ENCODE data around the gene ASCC3. TPM values are rescaled to one million over a fixed set of nuclear protein-coding genes. Genes with fewer than 3 reads are reported as not detected.
A peak's percentile ranks its signal among the peaks of the same experiment; 100 is the strongest.

ASCC3 gene
- total RNA-seq, 1 donor from 2014 or later, result 12.7 TPM

GRCh38 chr6:100671740-100672139 is 209.4 kb downstream of the ASCC3 start:
- Histone ChIP-seq H3K36me3 (no peaks in the 10 kb centered on the region), H3K4me1 (no peaks in the 10 kb centered on the region), H3K9me3 (no peaks in the 10 kb centered on the region), H3K4me3 (no peak overlapping the region), H3K27ac (no peak overlapping the region), H3K27me3 (no peaks in the 10 kb centered on the region)
- TF ChIP-seq CTCF (IDR thresholded peaks at IDR 0.05), result no peak
- DNase-seq (ENCODE audit: low spot score in 2 of 2), result no peak
- intact Hi-C loops (cut with DNase I), result no loop called here

- intact Hi-C loops (cut with DNase I), result no loop called here
- no peak for DNase-seq (ENCODE audit: low spot score in 2 of 2)
- Histone ChIP-seq H3K9me3 (no peaks in the 10 kb centered on the region), H3K36me3 (no peaks in the 10 kb centered on the region), H3K4me3 (no peak overlapping the region), H3K27ac (no peak overlapping the region), H3K27me3 (no peaks in the 10 kb centered on the region), H3K4me1 (no peaks in the 10 kb centered on the region)
- TF ChIP-seq CTCF (IDR thresholded peaks at IDR 0.05), result no peak
These were observed 211.1 kb downstream of the ASCC3 start for GRCh38 chr6:100670056-100670455.

GRCh38 chr6:100665041-100665380 is 216.1 kb downstream of the ASCC3 start:
- Histone ChIP-seq H3K9me3 (no peaks in the 10 kb centered on the region), H3K4me3 (no peak overlapping the region), H3K27ac (no peak overlapping the region), H3K4me1 (no peaks in the 10 kb centered on the region), H3K27me3 (no peaks in the 10 kb centered on the region), H3K36me3 (peaks cover 3% of the 10 kb centered on the region in 2 donors)
- intact Hi-C loops (cut with DNase I), result loop anchor here (2.0 to 10.0 kb wide), 2 partner anchors 190 to 548 kb away; no protein-coding TSS in a partner anchor
- DNase-seq (ENCODE audit: low spot score in 2 of 2), result no peak
- TF ChIP-seq CTCF (IDR thresholded peaks at IDR 0.05), result no peak

GRCh38 chr6:100664274-100665040 is 216.7 kb downstream of the ASCC3 start:
- Histone ChIP-seq H3K27me3 (no peaks in the 10 kb centered on the region), H3K9me3 (no peaks in the 10 kb centered on the region), H3K4me1 (no peaks in the 10 kb centered on the region), H3K36me3 (peaks cover 3% of the 10 kb centered on the region in 2 donors), H3K4me3 (no peak overlapping the region), H3K27ac (no peak overlapping the region)
- DNase-seq (ENCODE audit: low spot score in 2 of 2), result no peak
- peak; percentile 42 to 68 (median 59) for TF ChIP-seq CTCF (IDR thresholded peaks at IDR 0.05)
- intact Hi-C loops (cut with DNase I), result loop anchor here (2.0 to 10.0 kb wide), 2 partner anchors 190 to 548 kb away; no protein-coding TSS in a partner anchor

- intact Hi-C loops (cut with DNase I), result loop anchor here (10.0 kb wide), 1 partner anchor 189 kb away; no protein-coding TSS in a partner anchor
These were observed 217.8 kb downstream of the ASCC3 start for GRCh38 chr6:100663219-100663863.

More at GRCh38 chr6:100663219-100663863, 217.8 kb downstream of the ASCC3 start:
- Histone ChIP-seq H3K4me3 (no peak overlapping the region), H3K36me3 (peaks cover 3% of the 10 kb centered on the region in 2 donors), H3K27ac (no peak overlapping the region), H3K27me3 (no peaks in the 10 kb centered on the region), H3K9me3 (no peaks in the 10 kb centered on the region), H3K4me1 (no peaks in the 10 kb centered on the region)
- DNase-seq (ENCODE audit: low spot score in 2 of 2), result no peak
- TF ChIP-seq CTCF (IDR thresholded peaks at IDR 0.05), result no peak

Measured in ascending aorta (tissue), 2 donors.